GM12873 (cell line): ENCODE data around the gene NFIB.

Source experiments
- TF ChIP-seq, protein P1 (sequence below): IDR thresholded peaks from 2 replicates; pipeline ENCODE4 v1.5.1; 2012; ENCODE audit warnings: low read depth, mild to moderate bottlenecking, moderate library complexity, low read length, control low read depth; ENCODE audit not compliant: insufficient read depth; ENCODE audit errors: missing control alignments

The NFIB gene

GRCh38 chr9:14180093-14180959 lies 133.6 kb downstream of the NFIB start:
- TF ChIP-seq, protein P1, sequence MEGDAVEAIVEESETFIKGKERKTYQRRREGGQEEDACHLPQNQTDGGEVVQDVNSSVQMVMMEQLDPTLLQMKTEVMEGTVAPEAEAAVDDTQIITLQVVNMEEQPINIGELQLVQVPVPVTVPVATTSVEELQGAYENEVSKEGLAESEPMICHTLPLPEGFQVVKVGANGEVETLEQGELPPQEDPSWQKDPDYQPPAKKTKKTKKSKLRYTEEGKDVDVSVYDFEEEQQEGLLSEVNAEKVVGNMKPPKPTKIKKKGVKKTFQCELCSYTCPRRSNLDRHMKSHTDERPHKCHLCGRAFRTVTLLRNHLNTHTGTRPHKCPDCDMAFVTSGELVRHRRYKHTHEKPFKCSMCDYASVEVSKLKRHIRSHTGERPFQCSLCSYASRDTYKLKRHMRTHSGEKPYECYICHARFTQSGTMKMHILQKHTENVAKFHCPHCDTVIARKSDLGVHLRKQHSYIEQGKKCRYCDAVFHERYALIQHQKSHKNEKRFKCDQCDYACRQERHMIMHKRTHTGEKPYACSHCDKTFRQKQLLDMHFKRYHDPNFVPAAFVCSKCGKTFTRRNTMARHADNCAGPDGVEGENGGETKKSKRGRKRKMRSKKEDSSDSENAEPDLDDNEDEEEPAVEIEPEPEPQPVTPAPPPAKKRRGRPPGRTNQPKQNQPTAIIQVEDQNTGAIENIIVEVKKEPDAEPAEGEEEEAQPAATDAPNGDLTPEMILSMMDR: no peak

DNA sequence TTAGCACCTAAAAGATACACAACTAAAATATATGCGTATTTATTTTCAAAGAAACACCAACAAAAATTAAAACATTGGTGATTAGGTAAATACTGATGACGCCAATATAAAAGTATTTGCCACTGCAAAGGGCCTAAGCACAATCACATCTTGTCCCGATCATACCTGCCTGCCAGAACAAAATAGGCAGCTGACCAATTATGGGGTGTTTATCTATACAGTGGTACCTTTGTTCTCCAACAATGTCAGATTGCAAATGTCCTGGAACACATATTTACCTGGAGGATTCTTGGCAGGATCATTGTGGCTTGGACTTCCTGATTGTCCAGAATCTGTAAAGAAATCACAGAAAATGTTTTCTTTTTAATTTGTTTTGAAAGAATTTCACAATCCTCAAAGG lies 134.5 kb downstream of the NFIB start:
- TF ChIP-seq, protein P1: no peak

- TF ChIP-seq, protein P1: no peak
These were observed 138.2 kb downstream of the NFIB start for GRCh38 chr9:14175778-14176177.

DNA sequence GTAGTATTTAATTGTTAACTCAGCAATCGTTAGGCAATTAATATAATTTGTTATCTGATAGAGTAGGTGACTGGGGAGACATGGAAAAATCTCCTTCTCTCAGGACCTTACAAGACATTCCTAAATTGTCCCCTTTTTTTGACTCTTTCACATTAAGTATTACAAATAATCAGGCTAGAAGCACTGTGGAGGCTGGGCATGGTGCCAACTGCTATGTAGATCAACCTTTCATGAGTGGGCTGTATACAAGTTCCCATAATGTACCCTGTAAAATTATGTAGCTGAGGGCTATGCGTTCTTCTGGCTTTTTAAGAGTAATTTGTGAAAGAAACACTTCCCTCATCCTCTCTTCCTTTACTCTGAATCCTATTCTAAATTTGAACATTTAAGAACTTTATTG lies 140.2 kb downstream of the NFIB start:
- TF ChIP-seq, protein P1: no peak

DNA sequence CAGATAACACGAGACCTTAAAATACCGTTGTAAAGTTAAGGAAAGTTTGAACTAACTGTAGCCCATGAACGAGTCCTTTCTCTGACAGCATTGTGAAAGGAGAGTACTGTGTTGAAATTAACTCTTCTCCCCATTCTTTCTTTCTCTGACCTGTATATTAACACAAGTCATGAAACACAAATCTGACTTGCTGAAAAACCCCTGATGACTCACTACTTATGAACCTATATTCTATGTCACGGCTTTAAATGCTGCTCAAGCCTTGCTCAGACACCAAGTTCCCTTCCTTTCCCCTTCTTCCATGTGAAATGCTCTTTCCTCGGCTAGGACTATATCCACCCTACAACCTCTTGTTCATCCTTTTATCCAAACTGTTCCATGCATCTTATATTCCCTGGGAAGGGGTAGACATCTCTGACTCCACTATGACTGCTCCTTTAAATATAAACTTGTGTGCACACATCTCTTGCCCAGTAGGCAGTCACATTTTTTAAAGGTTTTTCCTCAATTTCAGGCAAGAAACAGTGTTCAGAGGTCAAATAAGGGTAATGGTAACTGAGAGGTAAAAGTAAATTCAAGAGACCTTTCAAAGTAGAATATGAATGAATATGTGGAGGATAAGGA lies 142.9 kb downstream of the NFIB start:
- TF ChIP-seq, protein P1: no peak

DNA sequence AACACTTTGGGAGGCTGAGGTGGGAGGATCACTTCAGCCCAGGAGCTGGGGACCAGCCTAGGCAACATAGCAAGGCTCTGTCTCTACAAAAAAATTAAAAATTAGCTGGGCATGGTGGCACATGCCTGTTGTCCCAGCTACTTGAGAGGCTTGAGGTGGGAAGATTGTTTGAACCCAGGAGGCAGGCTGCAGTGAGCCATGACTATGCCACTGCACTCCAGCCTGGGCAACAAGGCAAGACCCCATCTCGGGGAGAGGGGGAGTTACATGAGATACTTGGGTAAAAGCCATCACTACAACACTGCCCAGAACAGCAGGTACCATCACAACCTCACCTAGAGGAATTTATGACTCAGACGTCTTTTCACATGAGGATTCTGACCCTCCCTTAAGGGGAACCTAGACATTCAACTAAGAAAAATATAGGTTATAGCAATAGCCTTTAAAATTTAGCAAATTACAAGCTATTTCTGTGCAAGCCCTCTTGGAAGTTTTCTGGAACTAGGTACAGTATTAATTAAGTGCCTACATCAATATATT lies 143.5 kb downstream of the NFIB start:
- TF ChIP-seq, protein P1: no peak

- TF ChIP-seq, protein P1: no peak
These were observed 145.6 kb downstream of the NFIB start for GRCh38 chr9:14168381-14168780.
